Eye (tissue), 1 donor: ENCODE measurements around the gene RAB1B.
"Not testable (repeated sequence)": the region's sequence is repeated elsewhere in the genome, so short reads cannot be mapped to it uniquely, and the experiment has no call there.

ENCODE experiments used
- DNase-seq: peaks from one replicate; pipeline ENCODE4 v3.0.0-alpha.2; 2015

The RAB1B gene

GRCh38 chr11:66310803-66311440, 42.5 kb downstream of the RAB1B start:
- DNase-seq = not testable (repeated sequence)

GRCh38 chr11:66311470-66311964, 43.1 kb downstream of the RAB1B start:
- DNase-seq = no peak

GRCh38 chr11:66311965-66312548, 43.6 kb downstream of the RAB1B start:
- DNase-seq = peak; percentile 96

GRCh38 chr11:66312549-66313320, 44.3 kb downstream of the RAB1B start:
- DNase-seq = peak; percentile 98

- DNase-seq = peak; percentile 95
These were observed 45.1 kb downstream of the RAB1B start for GRCh38 chr11:66313321-66314185.

GRCh38 chr11:66314186-66314501, 45.7 kb downstream of the RAB1B start:
- DNase-seq = no peak

GRCh38 chr11:66314561-66315497, 46.4 kb downstream of the RAB1B start:
- no peak for DNase-seq

- DNase-seq = no peak
These were observed 47.1 kb downstream of the RAB1B start for GRCh38 chr11:66315498-66315885.

GRCh38 chr11:66315921-66316811, 47.7 kb downstream of the RAB1B start:
- no peak for DNase-seq

GRCh38 chr11:66316849-66317251, 48.4 kb downstream of the RAB1B start, which contains the start of gene CD248:
Gene CD248, minus strand, starts transcription at chr11:66317044. Its CDS starts 17 bp downstream, at chr11:66317027.
- peak; percentile 75 for DNase-seq

GRCh38 chr11:66317322-66317722, 48.9 kb downstream of the RAB1B start:
- DNase-seq = peak; percentile 78

- peak; percentile 68 for DNase-seq
These were observed 49.5 kb downstream of the RAB1B start for GRCh38 chr11:66317723-66318599.

GRCh38 chr11:66318600-66318970, 50.1 kb downstream of the RAB1B start:
- peak; percentile 13 for DNase-seq

GRCh38 chr11:66320289-66320688, 51.9 kb downstream of the RAB1B start:
- not testable (repeated sequence) for DNase-seq

- DNase-seq = not testable (repeated sequence)
These were observed 52.3 kb downstream of the RAB1B start for GRCh38 chr11:66320748-66321147.

GRCh38 chr11:66321606-66322005, 53.2 kb downstream of the RAB1B start:
- DNase-seq = no peak

- DNase-seq = no peak
These were observed 54.4 kb downstream of the RAB1B start for GRCh38 chr11:66322732-66323427.

GRCh38 chr11:66323684-66324083, 55.2 kb downstream of the RAB1B start:
- DNase-seq = no peak

GRCh38 chr11:66324664-66325063, 56.2 kb downstream of the RAB1B start:
- peak; percentile 28 for DNase-seq
